K562 (cell line): Measurements from ENCODE around the gene KLK1. TPM values are rescaled to one million over a fixed set of nuclear protein-coding genes. Genes with fewer than 3 reads are reported as not detected.

Experiments used
- CEBPZ ChIP-seq: fragments of 150-350 bp; IDR thresholded peaks from 2 replicates; pipeline ENCODE4 v1.6.1; 2014; ENCODE audit warnings: low read depth, mild to moderate bottlenecking, low read length, borderline replicate concordance
- CHCHD3 ChIP-seq: fragments of 250-450 bp; sonication (Bioruptor Pico); IDR thresholded peaks from 2 replicates; pipeline ENCODE4 v2.1.2; 2022; ENCODE audit warnings: mild to moderate bottlenecking
- HDGF ChIP-seq: fragments of 450-650 bp; IDR thresholded peaks from 2 replicates; pipeline ENCODE4 v1.6.1; 2016
- HIVEP1 ChIP-seq: fragments of 250-450 bp; sonication (Bioruptor Pico); IDR thresholded peaks from 2 replicates; pipeline ENCODE4 v1.4.0; 2020; ENCODE audit warnings: mild to moderate bottlenecking
- MBD1 ChIP-seq: fragments of 250-450 bp; sonication (Bioruptor Pico); IDR thresholded peaks from 2 replicates; pipeline ENCODE4 v1.8.0; 2022; ENCODE audit warnings: inconsistent platforms
- MTF1 ChIP-seq: fragments of 250-450 bp; sonication (Bioruptor Pico); IDR thresholded peaks from 2 replicates; pipeline ENCODE4 v1.9.0; 2021; ENCODE audit warnings: moderate library complexity, mild to moderate bottlenecking, inconsistent platforms, borderline replicate concordance
- NFE2 ChIP-seq: IDR thresholded peaks from 2 replicates; pipeline ENCODE4 v1.6.1; 2014; ENCODE audit warnings: antibody characterized with exemption, low read depth
- SETDB1 ChIP-seq: IDR thresholded peaks from one replicate; pipeline ENCODE4 v1.6.1; 2012; ENCODE audit warnings: low read length, control low read depth, inconsistent platforms
- SRSF3 ChIP-seq: fragments of 200-400 bp; formaldehyde crosslinking; IDR thresholded peaks from 2 replicates; pipeline ENCODE4 v1.6.1; 2016; ENCODE audit warnings: mild to moderate bottlenecking, low read length, moderate library complexity; ENCODE audit not compliant: insufficient read depth
- ZNF280A ChIP-seq: fragments of 450-650 bp; IDR thresholded peaks from 2 replicates; pipeline ENCODE4 v1.6.1; 2018; ENCODE audit warnings: mild to moderate bottlenecking, low read depth; ENCODE audit not compliant: partially characterized antibody
- ZNF311 ChIP-seq: fragments of 250-450 bp; sonication (Bioruptor Pico); IDR thresholded peaks from 2 replicates; pipeline ENCODE4 v1.4.0; 2020; ENCODE audit warnings: mild to moderate bottlenecking, moderate library complexity
- ZNF740 ChIP-seq, 3 experiments: fragments of 200-800 bp in 1 of 3; sonication (Bioruptor generic) in 1 of 3; sonication (generic) in 1 of 3; formaldehyde crosslinking in 1 of 3; IDR thresholded peaks; 2 replicates each; pipeline versions ENCODE4 v1.6.1 to v1.8.0; 2016 to 2022; ENCODE audit warnings: mild to moderate bottlenecking in 2 of 3, missing compliant biosample characterization in 2 of 3, missing genetic modification characterization in 2 of 3, missing genetic modification reagents in 1 of 3
- ZNF76 ChIP-seq: fragments of 250-450 bp; sonication (Bioruptor Pico); IDR thresholded peaks from 2 replicates; pipeline ENCODE4 v1.4.0; 2020; ENCODE audit warnings: mild to moderate bottlenecking, moderate library complexity, borderline replicate concordance
- polyA plus RNA-seq, 8 experiments: library from polyadenylated mRNA; depleted of rRNA in 4 of 8; stranded (reverse) in 5 of 8; unstranded in 3 of 8; fragments of >200 nt; fragmentation: Nextera tagmentation in 2 of 8; fragmentation: Illumina TruSeq in 1 of 8; extraction: Ambion mirVana in 2 of 8; extraction: Trizol in 1 of 8; gene quantifications; 2 replicates each; pipeline versions ENCODE4 v1.2.1 to v1.2.3, GENCODE V29; 2011 to 2014; ENCODE audit warnings: inconsistent platforms in 1 of 8, missing spikeins in 1 of 8
- total RNA-seq, 7 experiments: library from RNA; depleted of rRNA in 6 of 7; stranded (reverse); fragments of >200 nt in 6 of 7; fragmentation: Illumina TruSeq in 2 of 7; extraction: Trizol in 2 of 7; gene quantifications; 2 replicates each; pipeline versions ENCODE4 v1.2.1 to v1.2.3, GENCODE V29; 2011 to 2021; ENCODE audit warnings: low replicate concordance in 1 of 7
- TF ChIP-seq, protein P1 (sequence below): fragments of 450-650 bp; IDR thresholded peaks from 2 replicates; pipeline ENCODE4 v1.6.1; 2016; ENCODE audit warnings: mild to moderate bottlenecking
- TF ChIP-seq, protein P2 (sequence below): sonication (generic); formaldehyde crosslinking; IDR thresholded peaks from 2 replicates; pipeline ENCODE4 v1.9.0; 2022; ENCODE audit warnings: mild to moderate bottlenecking, missing genetic modification reagents

KLK1 gene
- total and polyA plus RNA-seq, 9 of the 15 experiments (the other 6 are each of a cell fraction or from before 2014, with no cell fraction given) = 0.87 to 15.4 (median 9.1) TPM

- no peak for TF ChIP-seq ZNF76
- TF ChIP-seq NFE2 = peak; percentile 99
- TF ChIP-seq CEBPZ = no peak
- TF ChIP-seq HDGF = no peak
- TF ChIP-seq SETDB1 = no peak
- no peak for TF ChIP-seq ZNF740 (CRISPR knock-in tag; IDR thresholded peaks at IDR 0.05)
- no peak for TF ChIP-seq ZNF740 (tag; IDR thresholded peaks at IDR 0.05)
- TF ChIP-seq MTF1 (CRISPR knock-in tag) = no peak
- TF ChIP-seq, protein P1, sequence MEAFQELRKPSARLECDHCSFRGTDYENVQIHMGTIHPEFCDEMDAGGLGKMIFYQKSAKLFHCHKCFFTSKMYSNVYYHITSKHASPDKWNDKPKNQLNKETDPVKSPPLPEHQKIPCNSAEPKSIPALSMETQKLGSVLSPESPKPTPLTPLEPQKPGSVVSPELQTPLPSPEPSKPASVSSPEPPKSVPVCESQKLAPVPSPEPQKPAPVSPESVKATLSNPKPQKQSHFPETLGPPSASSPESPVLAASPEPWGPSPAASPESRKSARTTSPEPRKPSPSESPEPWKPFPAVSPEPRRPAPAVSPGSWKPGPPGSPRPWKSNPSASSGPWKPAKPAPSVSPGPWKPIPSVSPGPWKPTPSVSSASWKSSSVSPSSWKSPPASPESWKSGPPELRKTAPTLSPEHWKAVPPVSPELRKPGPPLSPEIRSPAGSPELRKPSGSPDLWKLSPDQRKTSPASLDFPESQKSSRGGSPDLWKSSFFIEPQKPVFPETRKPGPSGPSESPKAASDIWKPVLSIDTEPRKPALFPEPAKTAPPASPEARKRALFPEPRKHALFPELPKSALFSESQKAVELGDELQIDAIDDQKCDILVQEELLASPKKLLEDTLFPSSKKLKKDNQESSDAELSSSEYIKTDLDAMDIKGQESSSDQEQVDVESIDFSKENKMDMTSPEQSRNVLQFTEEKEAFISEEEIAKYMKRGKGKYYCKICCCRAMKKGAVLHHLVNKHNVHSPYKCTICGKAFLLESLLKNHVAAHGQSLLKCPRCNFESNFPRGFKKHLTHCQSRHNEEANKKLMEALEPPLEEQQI = peak; percentile 47; the same call in 1 of the 2 replicates
- no peak for TF ChIP-seq ZNF280A
- TF ChIP-seq, protein P2, sequence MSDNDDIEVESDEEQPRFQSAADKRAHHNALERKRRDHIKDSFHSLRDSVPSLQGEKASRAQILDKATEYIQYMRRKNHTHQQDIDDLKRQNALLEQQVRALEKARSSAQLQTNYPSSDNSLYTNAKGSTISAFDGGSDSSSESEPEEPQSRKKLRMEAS = peak; percentile 86
- no peak for TF ChIP-seq MBD1 (CRISPR knock-in tag)
- no peak; the same call in 1 of the 2 replicates for TF ChIP-seq ZNF311 (CRISPR knock-in tag)
- TF ChIP-seq HIVEP1 (CRISPR knock-in tag) = no peak
- TF ChIP-seq SRSF3 = 0 out of 2 replicates have a peak, but pooled peaks have one; percentile 56
- TF ChIP-seq CHCHD3 (CRISPR knock-in tag) = peak; percentile 91
These were observed 18.9 kb downstream of the KLK1 start (continued) for GRCh38 chr19:50804420-50805272.
